Epidermal melanocyte (primary cell): ENCODE results near the gene SUOX.
"Not testable (repeated sequence)": the region's sequence is repeated elsewhere in the genome, so short reads cannot be mapped to it uniquely, and the experiment has no call there.

ENCODE experiments used
- DNase-seq: peaks from one replicate; pipeline ENCODE4 v3.0.0; 2011; ENCODE audit warnings: low spot score; ENCODE audit not compliant: insufficient read length

SUOX gene

GRCh38 chr12:55996715-55997534, at the start of gene SUOX:
SUOX (plus strand) TSS chr12:55997276; CDS start chr12:56002222, 4,946 bp downstream.
- peak; percentile 100 for DNase-seq

GRCh38 chr12:55955344-55955743, 41.7 kb upstream of the SUOX start:
- no peak for DNase-seq

GRCh38 chr12:55955800-55956508, 41.1 kb upstream of the SUOX start:
- no peak for DNase-seq

GRCh38 chr12:55957106-55957859, 39.8 kb upstream of the SUOX start:
- DNase-seq = no peak

GRCh38 chr12:55963760-55964159, 33.3 kb upstream of the SUOX start:
- DNase-seq = no peak

GRCh38 chr12:55965240-55965639, 31.8 kb upstream of the SUOX start:
- no peak for DNase-seq

- DNase-seq = peak; percentile 75
These were observed 31.1 kb upstream of the SUOX start, which contains the start of gene PMEL for GRCh38 chr12:55965941-55966407. PMEL (minus strand) TSS chr12:55966042; CDS start chr12:55966011, 31 bp downstream.

GRCh38 chr12:55966408-55967281, 30.4 kb upstream of the SUOX start, which contains the start of gene CDK2:
CDK2 (plus strand) TSS chr12:55966830; CDS start chr12:55967009, 179 bp downstream.
- peak; percentile 75 for DNase-seq

- DNase-seq = no peak
These were observed 27.7 kb upstream of the SUOX start for GRCh38 chr12:55969356-55969755.

GRCh38 chr12:55970775-55971174, 26.3 kb upstream of the SUOX start:
- no peak for DNase-seq

GRCh38 chr12:55972042-55972441, 25.0 kb upstream of the SUOX start:
- no peak for DNase-seq

- no peak for DNase-seq
These were observed 24.6 kb upstream of the SUOX start for GRCh38 chr12:55972456-55972855.

GRCh38 chr12:55972911-55973598, 24.0 kb upstream of the SUOX start:
- no peak for DNase-seq

GRCh38 chr12:55973599-55974307, 23.3 kb upstream of the SUOX start, which contains the start of gene RAB5B:
RAB5B (plus strand) TSS chr12:55974078; CDS start chr12:55986961, 12,883 bp downstream.
- DNase-seq = peak; percentile 93

GRCh38 chr12:55974308-55974730, 22.8 kb upstream of the SUOX start:
- no peak for DNase-seq

- no peak for DNase-seq
These were observed 18.7 kb upstream of the SUOX start for GRCh38 chr12:55978393-55978792.

GRCh38 chr12:55979069-55979468, 18.0 kb upstream of the SUOX start:
- no peak for DNase-seq

- DNase-seq = not testable (repeated sequence)
These were observed 15.2 kb upstream of the SUOX start for GRCh38 chr12:55981882-55982281.

- DNase-seq = no peak
These were observed 14.6 kb upstream of the SUOX start for GRCh38 chr12:55982319-55982936.
